K562 (cell line): ENCODE measurements around the gene MLXIPL. TPM values are rescaled to one million over a fixed set of nuclear protein-coding genes. Genes with fewer than 3 reads are reported as not detected.

Source experiments
- BRCA1 ChIP-seq, 2 experiments: fragments of 450-650 bp in 1 of 2; sonication (generic) in 1 of 2; formaldehyde crosslinking in 1 of 2; IDR thresholded peaks; 2 replicates each; pipeline versions ENCODE4 v1.5.0 to v1.6.1; 2017 to 2020; ENCODE audit warnings: mild to moderate bottlenecking in 1 of 2, missing genetic modification reagents in 1 of 2
- C11orf30 ChIP-seq: fragments of 450-650 bp; IDR thresholded peaks from 2 replicates; pipeline ENCODE4 v1.6.1; 2016; ENCODE audit warnings: low read depth, mild to moderate bottlenecking
- CEBPB ChIP-seq: fragments of 450-650 bp; IDR thresholded peaks from 2 replicates; pipeline ENCODE4 v1.6.1; 2016; ENCODE audit warnings: missing genetic modification characterization, missing compliant biosample characterization
- FOXJ2 ChIP-seq: fragments of 200-800 bp; sonication (Bioruptor generic); IDR thresholded peaks from 2 replicates; pipeline ENCODE4 v1.6.1; 2016; ENCODE audit warnings: missing genetic modification characterization, missing compliant biosample characterization
- HDAC1 ChIP-seq, 2 experiments: fragments of 450-650 bp; IDR thresholded peaks; 2 replicates each; pipeline ENCODE4 v1.6.1; 2016 to 2017; ENCODE audit warnings: inconsistent platforms in 1 of 2, mild to moderate bottlenecking in 1 of 2, moderate library complexity in 1 of 2
- HDAC3 ChIP-seq: fragments of 450-650 bp; IDR thresholded peaks from 2 replicates; pipeline ENCODE4 v1.6.1; 2018; ENCODE audit warnings: borderline replicate concordance, mild to moderate bottlenecking, moderate library complexity; ENCODE audit not compliant: partially characterized antibody
- HNRNPLL ChIP-seq: fragments of 200-400 bp; formaldehyde crosslinking; IDR thresholded peaks from 2 replicates; pipeline ENCODE4 v1.6.1; 2017; ENCODE audit warnings: low read length, low read depth, mild to moderate bottlenecking; ENCODE audit not compliant: poor library complexity, severe bottlenecking
- JUND ChIP-seq, 2 experiments: IDR thresholded peaks; 2 replicates in 1 of 2; 3 replicates in 1 of 2; pipeline ENCODE4 v1.6.1; 2011; ENCODE audit warnings: borderline replicate concordance in 2 of 2, low read depth in 2 of 2, low read length in 2 of 2, improper control_type of control experiment in 1 of 2, missing biosample characterization in 1 of 2, missing genetic modification characterization in 1 of 2, missing genetic modification reagents in 1 of 2
- KDM5B ChIP-seq: fragments of 200-600 bp; sonication (generic); IDR thresholded peaks from 2 replicates; pipeline ENCODE4 v1.6.1; 2012; ENCODE audit warnings: low read depth, mild to moderate bottlenecking, moderate library complexity, low read length, control low read depth, inconsistent platforms; ENCODE audit not compliant: insufficient replicate concordance
- NR3C1 ChIP-seq: sonication (generic); formaldehyde crosslinking; IDR thresholded peaks from 2 replicates; pipeline ENCODE4 v1.8.1; 2022; ENCODE audit warnings: missing genetic modification reagents
- PTTG1 ChIP-seq: fragments of 450-650 bp; IDR thresholded peaks from 2 replicates; pipeline ENCODE4 v1.6.1; 2016; ENCODE audit warnings: low read depth, mild to moderate bottlenecking, missing genetic modification characterization, missing compliant biosample characterization
- ZFPM2 ChIP-seq: fragments of 250-450 bp; sonication (Bioruptor Pico); IDR thresholded peaks from 2 replicates; pipeline ENCODE4 v1.5.1; 2022; ENCODE audit warnings: mild to moderate bottlenecking
- ZNF274 ChIP-seq: IDR thresholded peaks from 2 replicates; pipeline ENCODE4 v1.6.1; 2011; ENCODE audit warnings: low read depth, mild to moderate bottlenecking, low read length, moderate library complexity, borderline replicate concordance
- polyA plus RNA-seq, 8 experiments: library from polyadenylated mRNA; depleted of rRNA in 4 of 8; stranded (reverse) in 5 of 8; unstranded in 3 of 8; fragments of >200 nt; fragmentation: Nextera tagmentation in 2 of 8; fragmentation: Illumina TruSeq in 1 of 8; extraction: Ambion mirVana in 2 of 8; extraction: Trizol in 1 of 8; gene quantifications; 2 replicates each; pipeline versions ENCODE4 v1.2.1 to v1.2.3, GENCODE V29; 2011 to 2014; ENCODE audit warnings: inconsistent platforms in 1 of 8, missing spikeins in 1 of 8
- total RNA-seq, 7 experiments: library from RNA; depleted of rRNA in 6 of 7; stranded (reverse); fragments of >200 nt in 6 of 7; fragmentation: Illumina TruSeq in 2 of 7; extraction: Trizol in 2 of 7; gene quantifications; 2 replicates each; pipeline versions ENCODE4 v1.2.1 to v1.2.3, GENCODE V29; 2011 to 2021; ENCODE audit warnings: low replicate concordance in 1 of 7
- TF ChIP-seq, protein P1 (sequence below): fragments of 250-450 bp; sonication (Bioruptor Pico); IDR thresholded peaks from 2 replicates; pipeline ENCODE4 v1.4.0; 2020; ENCODE audit warnings: borderline replicate concordance
- TF ChIP-seq, protein P2 (sequence below): sonication (generic); formaldehyde crosslinking; IDR thresholded peaks from 2 replicates; pipeline ENCODE4 v1.5.0; 2020; ENCODE audit warnings: missing genetic modification reagents
- TF ChIP-seq, protein P3 (sequence below): fragments of 250-450 bp; sonication (Bioruptor Pico); IDR thresholded peaks from 2 replicates; pipeline ENCODE4 v1.5.0; 2022; ENCODE audit warnings: mild to moderate bottlenecking
- TF ChIP-seq, protein P4 (sequence below): fragments of 450-650 bp; formaldehyde crosslinking; conservative IDR thresholded peaks from 2 replicates; pipeline ENCODE4 v1.4.0; 2022; ENCODE audit warnings: mild to moderate bottlenecking, missing genetic modification characterization
- TF ChIP-seq, protein P5 (sequence below): fragments of 250-450 bp; sonication (Bioruptor Pico); IDR thresholded peaks from 2 replicates; pipeline ENCODE4 v1.6.1; 2021; ENCODE audit warnings: mild to moderate bottlenecking

MLXIPL gene
- total and polyA plus RNA-seq, 9 of the 15 experiments (the other 6 are each of a cell fraction or from before 2014, with no cell fraction given) = 0.11 to 18.4 (median 1.4) TPM

DNA sequence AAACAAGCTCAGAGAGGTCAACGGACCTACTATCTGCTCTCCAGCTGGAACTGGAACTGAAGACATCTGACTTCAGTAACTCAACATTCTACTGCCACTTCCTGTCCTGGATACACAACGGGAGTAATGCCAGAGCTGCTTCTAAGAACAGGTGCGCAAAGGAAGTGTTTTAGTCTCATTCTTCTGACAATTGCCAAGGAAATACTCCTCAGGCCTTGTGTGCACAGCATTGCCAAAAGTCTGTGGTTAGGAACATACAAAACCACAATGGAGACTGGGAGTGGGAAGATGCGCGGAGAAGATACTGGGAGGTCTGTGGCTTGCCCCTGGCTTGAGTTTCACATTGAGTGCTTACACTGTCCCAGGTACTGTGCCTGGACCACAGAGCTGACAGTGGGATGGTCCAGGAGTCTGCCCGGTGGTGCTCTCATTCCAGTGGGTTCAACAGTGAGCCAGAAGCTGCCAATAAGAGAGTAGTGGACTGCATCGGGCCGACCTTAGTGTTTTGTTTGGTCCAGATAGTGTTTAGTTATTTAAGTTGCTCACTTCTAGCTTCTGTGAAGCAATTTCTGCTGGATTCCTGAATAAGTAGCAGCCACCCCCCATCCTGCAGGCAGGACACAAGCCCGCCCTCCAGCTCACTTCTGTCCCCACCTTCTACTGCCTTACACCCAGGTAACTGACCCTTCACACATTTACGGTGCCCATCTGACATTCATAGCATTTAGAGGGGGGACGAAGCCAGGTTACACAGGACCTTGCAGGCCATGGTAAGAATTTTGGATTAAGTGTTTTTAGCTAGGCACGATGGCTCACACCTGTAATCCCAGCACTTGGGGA is 56.3 kb downstream of the MLXIPL start (continued):
- TF ChIP-seq, protein P1, sequence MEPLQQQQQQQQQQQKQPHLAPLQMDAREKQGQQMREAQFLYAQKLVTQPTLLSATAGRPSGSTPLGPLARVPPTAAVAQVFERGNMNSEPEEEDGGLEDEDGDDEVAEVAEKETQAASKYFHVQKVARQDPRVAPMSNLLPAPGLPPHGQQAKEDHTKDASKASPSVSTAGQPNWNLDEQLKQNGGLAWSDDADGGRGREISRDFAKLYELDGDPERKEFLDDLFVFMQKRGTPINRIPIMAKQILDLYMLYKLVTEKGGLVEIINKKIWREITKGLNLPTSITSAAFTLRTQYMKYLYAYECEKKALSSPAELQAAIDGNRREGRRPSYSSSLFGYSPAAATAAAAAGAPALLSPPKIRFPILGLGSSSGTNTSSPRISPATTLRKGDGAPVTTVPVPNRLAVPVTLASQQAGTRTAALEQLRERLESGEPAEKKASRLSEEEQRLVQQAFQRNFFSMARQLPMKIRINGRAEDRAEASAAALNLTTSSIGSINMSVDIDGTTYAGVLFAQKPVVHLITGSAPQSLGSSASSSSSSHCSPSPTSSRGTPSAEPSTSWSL (CRISPR knock-in tag) = no peak
- TF ChIP-seq, protein P2, sequence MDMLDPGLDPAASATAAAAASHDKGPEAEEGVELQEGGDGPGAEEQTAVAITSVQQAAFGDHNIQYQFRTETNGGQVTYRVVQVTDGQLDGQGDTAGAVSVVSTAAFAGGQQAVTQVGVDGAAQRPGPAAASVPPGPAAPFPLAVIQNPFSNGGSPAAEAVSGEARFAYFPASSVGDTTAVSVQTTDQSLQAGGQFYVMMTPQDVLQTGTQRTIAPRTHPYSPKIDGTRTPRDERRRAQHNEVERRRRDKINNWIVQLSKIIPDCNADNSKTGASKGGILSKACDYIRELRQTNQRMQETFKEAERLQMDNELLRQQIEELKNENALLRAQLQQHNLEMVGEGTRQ = no peak
- TF ChIP-seq BRCA1 (IDR thresholded peaks at IDR 0.05) (no peak), BRCA1 (CRISPR knock-in tag; IDR thresholded peaks at IDR 0.05) (no peak), FOXJ2 (tag) (no peak), PTTG1 (tag) (no peak), HDAC3 (no peak), HDAC1 (IDR thresholded peaks at IDR 0.05) (no peak), HNRNPLL (no peak), ZFPM2 (CRISPR knock-in tag) (no peak), NR3C1 (no peak), KDM5B (no peak), ZNF274 (no peak), CEBPB (tag) (no peak), C11orf30 (no peak), JUND (IDR thresholded peaks at IDR 0.05; ENCODE audit: borderline replicate concordance, low read depth, low read length) (no peak), JUND (tag; IDR thresholded peaks at IDR 0.05; ENCODE audit: borderline replicate concordance, low read depth, low read length) (0 out of 3 replicates have a peak, but pooled peaks have one; percentile 23)
- TF ChIP-seq, protein P3, sequence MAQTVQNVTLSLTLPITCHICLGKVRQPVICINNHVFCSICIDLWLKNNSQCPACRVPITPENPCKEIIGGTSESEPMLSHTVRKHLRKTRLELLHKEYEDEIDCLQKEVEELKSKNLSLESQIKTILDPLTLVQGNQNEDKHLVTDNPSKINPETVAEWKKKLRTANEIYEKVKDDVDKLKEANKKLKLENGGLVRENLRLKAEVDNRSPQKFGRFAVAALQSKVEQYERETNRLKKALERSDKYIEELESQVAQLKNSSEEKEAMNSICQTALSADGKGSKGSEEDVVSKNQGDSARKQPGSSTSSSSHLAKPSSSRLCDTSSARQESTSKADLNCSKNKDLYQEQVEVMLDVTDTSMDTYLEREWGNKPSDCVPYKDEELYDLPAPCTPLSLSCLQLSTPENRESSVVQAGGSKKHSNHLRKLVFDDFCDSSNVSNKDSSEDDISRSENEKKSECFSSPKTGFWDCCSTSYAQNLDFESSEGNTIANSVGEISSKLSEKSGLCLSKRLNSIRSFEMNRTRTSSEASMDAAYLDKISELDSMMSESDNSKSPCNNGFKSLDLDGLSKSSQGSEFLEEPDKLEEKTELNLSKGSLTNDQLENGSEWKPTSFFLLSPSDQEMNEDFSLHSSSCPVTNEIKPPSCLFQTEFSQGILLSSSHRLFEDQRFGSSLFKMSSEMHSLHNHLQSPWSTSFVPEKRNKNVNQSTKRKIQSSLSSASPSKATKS (CRISPR knock-in tag) = no peak
- TF ChIP-seq, protein P4, sequence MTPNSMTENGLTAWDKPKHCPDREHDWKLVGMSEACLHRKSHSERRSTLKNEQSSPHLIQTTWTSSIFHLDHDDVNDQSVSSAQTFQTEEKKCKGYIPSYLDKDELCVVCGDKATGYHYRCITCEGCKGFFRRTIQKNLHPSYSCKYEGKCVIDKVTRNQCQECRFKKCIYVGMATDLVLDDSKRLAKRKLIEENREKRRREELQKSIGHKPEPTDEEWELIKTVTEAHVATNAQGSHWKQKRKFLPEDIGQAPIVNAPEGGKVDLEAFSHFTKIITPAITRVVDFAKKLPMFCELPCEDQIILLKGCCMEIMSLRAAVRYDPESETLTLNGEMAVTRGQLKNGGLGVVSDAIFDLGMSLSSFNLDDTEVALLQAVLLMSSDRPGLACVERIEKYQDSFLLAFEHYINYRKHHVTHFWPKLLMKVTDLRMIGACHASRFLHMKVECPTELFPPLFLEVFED = no peak
- TF ChIP-seq, protein P5, sequence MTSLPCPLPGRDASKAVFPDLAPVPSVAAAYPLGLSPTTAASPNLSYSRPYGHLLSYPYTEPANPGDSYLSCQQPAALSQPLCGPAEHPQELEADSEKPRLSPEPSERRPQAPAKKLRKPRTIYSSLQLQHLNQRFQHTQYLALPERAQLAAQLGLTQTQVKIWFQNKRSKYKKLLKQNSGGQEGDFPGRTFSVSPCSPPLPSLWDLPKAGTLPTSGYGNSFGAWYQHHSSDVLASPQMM (CRISPR knock-in tag) = no peak
